Thyroid gland (tissue), 4 donors: ENCODE results near the gene CNN3.

Experiments used
- CTCF ChIP-seq, 6 experiments: fragments of 200-600 bp in 3 of 6; fragments of 450-650 bp in 3 of 6; sonication (generic) in 3 of 6; IDR thresholded peaks; one replicate each; pipeline ENCODE4 v1.5.1; 2016 to 2019; ENCODE audit warnings: antibody characterized with exemption in 6 of 6, mild to moderate bottlenecking in 2 of 6, inconsistent platforms in 1 of 6, moderate library complexity in 1 of 6
- POLR2A ChIP-seq, 2 donors: fragments of 450-650 bp; IDR thresholded peaks; one replicate each; pipeline ENCODE4 v1.6.1; 2017; ENCODE audit warnings: antibody characterized with exemption in 2 of 2, mild to moderate bottlenecking in 2 of 2, moderate library complexity in 1 of 2

DNA sequence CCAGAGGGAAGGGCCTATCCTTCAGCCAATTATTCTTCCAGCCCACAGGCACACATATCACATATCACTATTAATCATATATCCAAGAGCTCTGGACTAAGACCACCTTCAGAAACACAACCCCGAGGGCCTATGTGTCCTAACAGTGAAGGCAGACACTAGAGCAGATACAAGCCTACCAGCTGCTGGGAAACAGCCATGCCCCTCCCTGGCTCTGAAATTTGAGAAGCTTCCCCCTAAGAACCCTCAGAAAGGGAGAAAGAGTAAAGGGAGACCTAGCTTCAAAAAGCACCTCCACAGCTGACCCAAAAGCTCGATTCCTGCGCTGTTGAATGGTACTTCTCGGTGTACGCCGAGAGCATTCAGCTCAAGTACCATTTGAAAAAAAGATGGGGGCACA is 17.4 kb downstream of the CNN3 start:
- TF ChIP-seq POLR2A (IDR thresholded peaks at IDR 0.05) (no peak), CTCF (IDR thresholded peaks at IDR 0.05) (no peak)
